GM12878 (cell line): Measurements from ENCODE around the gene APLN. TPM values are rescaled to one million over a fixed set of nuclear protein-coding genes. Genes with fewer than 3 reads are reported as not detected.

Source experiments
- ATAC-seq: fragments of 200-7000 bp; cut with Tn5 transposase; 3 replicates; pipeline ENCODE4 v1.9.1; 2020; ENCODE audit warnings: mild to moderate bottlenecking, moderate library complexity
- BruUV-seq: library from RNA; stranded (reverse); fragments of 400-500 nt; replicated peaks from 2 replicates; lab custom pipeline; 2021; lab: Mats Ljungman, UMichigan
- CTCF ChIA-PET: fragments of 300-600 bp; sonication (Branson Sonifier 250); formaldehyde crosslinking; extraction: SDS; loops from one replicate; lab custom pipeline; 2021; ENCODE audit warnings: inconsistent platforms; lab: Yijun Ruan, JAX
- POLR2A ChIA-PET: fragments of 350-600 bp; formaldehyde crosslinking; extraction: SDS; loops from one replicate; lab custom pipeline; 2021; ENCODE audit warnings: inconsistent platforms; lab: Charles Lee
- RAD21 ChIA-PET: fragments of 300-600 bp; sonication (Branson Sonifier 250); formaldehyde crosslinking; loops from one replicate; lab custom pipeline; 2023; ENCODE audit warnings: antibody characterized with exemption; ENCODE audit not compliant: unreplicated experiment; lab: Charles Lee
- SMC1A ChIA-PET: fragments of 300-600 bp; sonication (Branson Sonifier 250); formaldehyde crosslinking; loops from one replicate; lab custom pipeline; 2023; ENCODE audit not compliant: unreplicated experiment, uncharacterized antibody; lab: Charles Lee
- DNase-seq: peaks from one replicate; pipeline ENCODE4 v3.0.0-alpha.2; 2011; ENCODE audit warnings: low read depth, low spot score
- FAIRE-seq: peaks from 3 replicates; lab custom pipeline; 2011; peaks lifted over from hg19 to GRCh38; lab: Jason Lieb, UNC
- H2AFZ ChIP-seq: 2 replicates; pipeline ENCODE4 v1.6.0; 2011; ENCODE audit warnings: low read depth, low read length, control low read depth; ENCODE audit not compliant: control insufficient read depth
- H3K27ac ChIP-seq: 2 replicates; pipeline ENCODE4 v1.5.1; 2011; ENCODE audit warnings: control low read depth; ENCODE audit not compliant: control insufficient read depth, insufficient read depth
- H3K27me3 ChIP-seq, 2 experiments: replicated peaks in 1 of 2; 2 replicates each; pipeline versions ENCODE4 v1.6.0 to v1.6.1; 2011; ENCODE audit warnings: low read length in 1 of 2; ENCODE audit not compliant: control insufficient read depth in 2 of 2, insufficient read depth in 2 of 2
- H3K36me3 ChIP-seq, 2 experiments: 2 replicates each; pipeline ENCODE4 v1.5.1; 2011; ENCODE audit warnings: low read length in 1 of 2; ENCODE audit not compliant: control insufficient read depth in 2 of 2, insufficient read depth in 2 of 2
- H3K4me1 ChIP-seq: 2 replicates; pipeline ENCODE4 v1.6.1; 2011; ENCODE audit warnings: mild to moderate bottlenecking, low read length, moderate library complexity, mixed read lengths; ENCODE audit not compliant: control insufficient read depth, insufficient read depth
- H3K4me2 ChIP-seq: 2 replicates; pipeline ENCODE4 v1.6.0; 2011; ENCODE audit warnings: control low read depth; ENCODE audit not compliant: control insufficient read depth, insufficient read depth
- H3K4me3 ChIP-seq: fragments of 200-600 bp; sonication (generic); 2 replicates; pipeline ENCODE4 v1.5.1; 2016
- H3K79me2 ChIP-seq: 2 replicates; pipeline ENCODE4 v1.6.0; 2011; ENCODE audit warnings: low read length; ENCODE audit not compliant: control insufficient read depth, insufficient read depth
- H3K9ac ChIP-seq: 2 replicates; pipeline ENCODE4 v1.8.0; 2011; ENCODE audit warnings: low read length, control low read depth, mixed read lengths; ENCODE audit not compliant: control insufficient read depth, insufficient read depth
- H3K9me3 ChIP-seq: replicated peaks from 3 replicates; pipeline ENCODE4 v1.5.1; 2011; ENCODE audit warnings: mild to moderate bottlenecking, low read length; ENCODE audit not compliant: control insufficient read depth, insufficient read depth
- H4K20me1 ChIP-seq: 2 replicates; pipeline ENCODE4 v1.6.0; 2011; ENCODE audit not compliant: control insufficient read depth, insufficient read depth
- LARP7 ChIP-seq: fragments of 450-650 bp; IDR thresholded peaks from 2 replicates; pipeline ENCODE4 v1.6.1; 2017; ENCODE audit warnings: mild to moderate bottlenecking
- MTA3 ChIP-seq: IDR thresholded peaks from 2 replicates; pipeline ENCODE4 v1.6.1; 2012; ENCODE audit warnings: low read length, inconsistent platforms, borderline replicate concordance
- POLR2AphosphoS5 ChIP-seq: IDR thresholded peaks from 2 replicates; pipeline ENCODE4 v1.6.1; 2011; ENCODE audit warnings: mild to moderate bottlenecking, low read length, inconsistent platforms
- SIX5 ChIP-seq: IDR thresholded peaks from 2 replicates; pipeline ENCODE4 v1.6.1; 2011; ENCODE audit warnings: mild to moderate bottlenecking, low read depth, low read length, moderate library complexity; ENCODE audit not compliant: severe bottlenecking
- TCF12 ChIP-seq: IDR thresholded peaks from 2 replicates; pipeline ENCODE4 v1.6.1; 2011; ENCODE audit warnings: low read depth, mild to moderate bottlenecking, low read length
- WGBS: methylation state at CpG from one replicate; pipeline ENCODE4 v1.1.6; 2016; ENCODE audit warnings: low lambda C conversion rate; ENCODE audit not compliant: insufficient replicate concordance, insufficient coverage; ENCODE audit errors: missing lambda C conversion rate; 5-methylcytosine and 5-hydroxymethylcytosine counted together
- in situ Hi-C: fragments of 300-500 bp; cut with MboI; formaldehyde crosslinking; loops from 9 replicates; pipeline ENCODE4 v1.14.3; 2018; ENCODE audit warnings: mixed read lengths
- intact Hi-C: fragments of 100-400 bp; cut with micrococcal nuclease; formaldehyde crosslinking; loops from one replicate; pipeline ENCODE4 v1.14.2; 2022; ENCODE audit not compliant: unreplicated experiment
- polyA plus RNA-seq, 11 experiments: library from polyadenylated mRNA; depleted of rRNA in 4 of 11; unstranded in 6 of 11; stranded (reverse) in 5 of 11; fragments of >200 nt; fragmentation: Nextera tagmentation in 4 of 11; fragmentation: Illumina TruSeq in 1 of 11; extraction: Ambion mirVana in 4 of 11; extraction: Trizol in 1 of 11; gene quantifications; 1 replicate in 1 of 11; 2 replicates in 10 of 11; pipeline versions ENCODE4 v1.2.1 to v1.2.3, GENCODE V29; 2011 to 2016; ENCODE audit warnings: inconsistent platforms in 2 of 11, missing spikeins in 2 of 11, low read depth in 1 of 11
- total RNA-seq, 4 experiments: library from RNA; depleted of rRNA in 3 of 4; stranded (reverse); fragments of >200 nt in 3 of 4; fragmentation: Illumina TruSeq in 1 of 4; extraction: Trizol in 1 of 4; gene quantifications; 2 replicates each; pipeline versions ENCODE4 v1.2.1 to v1.2.3, GENCODE V29; 2013 to 2021
- TF ChIP-seq, protein P1 (sequence below): fragments of 450-650 bp; IDR thresholded peaks from 2 replicates; pipeline ENCODE4 v1.6.1; 2018; ENCODE audit warnings: borderline replicate concordance, mild to moderate bottlenecking; ENCODE audit not compliant: partially characterized antibody

The APLN gene
- total and polyA plus RNA-seq, 10 of the 15 experiments (the other 5 are each of a cell fraction or from before 2014, with no cell fraction given): 0.31 TPM; not detected in 9

- Histone ChIP-seq H3K4me1 (no peaks in the 10 kb centered on the region), H3K9ac (no peak overlapping the region), H4K20me1 (no peaks in the 10 kb centered on the region), H3K4me3 (no peak overlapping the region), H3K27me3 (0 out of 4 replicates have a peak, but pooled peaks cover 0 to 3% of the 10 kb centered on the region in 2 experiments), H3K27ac (no peak overlapping the region), H3K79me2 (no peaks in the 10 kb centered on the region), H3K4me2 (no peak overlapping the region), H3K9me3 (no peaks in the 10 kb centered on the region; the same call in 2 of the 3 replicates), H3K36me3 (no peaks in the 10 kb centered on the region), H2AFZ (no peak overlapping the region)
- DNase-seq (no peak), FAIRE-seq (no peak), ATAC-seq (no peak)
- WGBS: 8% methylated on average over 9 of the region's 9 CpGs
- CTCF ChIA-PET: no interaction called here
- SMC1A ChIA-PET: no interaction called here
- RAD21 ChIA-PET: no interaction called here
- no TSS peak for BruUV-seq
- intact Hi-C loops (no loop called here), in situ Hi-C loops (no loop called here)
- TF ChIP-seq LARP7 (no peak), POLR2AphosphoS5 (no peak), SIX5 (no peak), MTA3 (no peak), TCF12 (no peak)
- TF ChIP-seq, protein P1, sequence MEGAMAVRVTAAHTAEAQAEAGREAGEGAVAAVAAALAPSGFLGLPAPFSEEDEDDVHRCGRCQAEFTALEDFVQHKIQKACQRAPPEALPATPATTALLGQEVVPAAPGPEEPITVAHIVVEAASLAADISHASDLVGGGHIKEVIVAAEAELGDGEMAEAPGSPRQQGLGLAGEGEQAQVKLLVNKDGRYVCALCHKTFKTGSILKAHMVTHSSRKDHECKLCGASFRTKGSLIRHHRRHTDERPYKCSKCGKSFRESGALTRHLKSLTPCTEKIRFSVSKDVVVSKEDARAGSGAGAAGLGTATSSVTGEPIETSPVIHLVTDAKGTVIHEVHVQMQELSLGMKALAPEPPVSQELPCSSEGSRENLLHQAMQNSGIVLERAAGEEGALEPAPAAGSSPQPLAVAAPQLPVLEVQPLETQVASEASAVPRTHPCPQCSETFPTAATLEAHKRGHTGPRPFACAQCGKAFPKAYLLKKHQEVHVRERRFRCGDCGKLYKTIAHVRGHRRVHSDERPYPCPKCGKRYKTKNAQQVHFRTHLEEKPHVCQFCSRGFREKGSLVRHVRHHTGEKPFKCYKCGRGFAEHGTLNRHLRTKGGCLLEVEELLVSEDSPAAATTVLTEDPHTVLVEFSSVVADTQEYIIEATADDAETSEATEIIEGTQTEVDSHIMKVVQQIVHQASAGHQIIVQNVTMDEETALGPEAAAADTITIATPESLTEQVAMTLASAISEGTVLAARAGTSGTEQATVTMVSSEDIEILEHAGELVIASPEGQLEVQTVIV: no peak
- POLR2A ChIA-PET: interaction anchor here (0.6 kb wide), 1 partner anchor 586 kb away, joined by 4 read pairs; no protein-coding TSS in a partner anchor
Measured at GRCh38 chrX:129697204-129697829, 42.6 kb upstream of the APLN start.
